Measurements from ENCODE around the gene TNFAIP1.

TNFAIP1 gene

DNA sequence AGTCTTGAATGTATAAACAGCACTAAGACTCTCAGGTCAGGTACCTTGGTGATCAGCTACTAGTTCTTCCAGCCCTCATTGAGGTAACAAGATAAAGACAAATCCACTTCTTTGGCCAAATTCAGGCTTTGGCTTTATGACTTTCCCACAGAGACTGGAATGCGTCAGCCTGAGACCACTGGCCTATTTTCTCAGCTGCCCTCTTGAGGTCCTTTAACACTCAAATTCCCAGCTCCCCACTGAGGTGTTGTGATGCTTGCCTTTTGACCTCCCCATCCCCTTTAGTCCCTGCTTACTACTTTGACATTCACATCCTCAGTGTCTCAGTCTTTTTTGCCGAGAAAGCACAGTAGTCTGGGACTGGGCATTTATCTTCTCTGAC, 10.6 kb downstream of the TNFAIP1 start:
- no peak for DNase-seq

DNA sequence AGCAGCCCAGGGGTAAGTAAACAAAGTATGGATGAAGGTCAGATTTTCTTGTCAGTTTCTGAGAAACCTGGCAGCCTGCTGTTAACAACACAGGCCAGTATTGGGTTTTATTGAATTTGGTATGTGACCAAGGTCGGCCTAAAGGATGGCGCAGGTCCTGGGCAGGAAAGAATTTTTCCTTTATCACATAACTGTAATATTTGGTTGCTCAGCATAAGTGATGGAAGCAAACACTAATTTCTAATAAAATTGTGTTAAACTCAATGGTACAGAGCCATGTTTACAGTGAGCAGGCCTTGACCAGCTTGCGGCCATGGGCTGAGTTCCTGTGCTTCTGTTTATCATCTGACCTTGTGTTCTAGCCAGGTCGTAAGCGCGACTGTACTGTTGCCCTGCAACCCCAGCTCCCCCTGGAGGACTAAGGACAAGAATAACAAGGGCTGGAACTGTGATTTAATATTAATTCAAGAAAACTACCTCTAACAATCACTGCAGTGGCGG, 11.2 kb downstream of the TNFAIP1 start:
- DNase-seq: no peak

DNA sequence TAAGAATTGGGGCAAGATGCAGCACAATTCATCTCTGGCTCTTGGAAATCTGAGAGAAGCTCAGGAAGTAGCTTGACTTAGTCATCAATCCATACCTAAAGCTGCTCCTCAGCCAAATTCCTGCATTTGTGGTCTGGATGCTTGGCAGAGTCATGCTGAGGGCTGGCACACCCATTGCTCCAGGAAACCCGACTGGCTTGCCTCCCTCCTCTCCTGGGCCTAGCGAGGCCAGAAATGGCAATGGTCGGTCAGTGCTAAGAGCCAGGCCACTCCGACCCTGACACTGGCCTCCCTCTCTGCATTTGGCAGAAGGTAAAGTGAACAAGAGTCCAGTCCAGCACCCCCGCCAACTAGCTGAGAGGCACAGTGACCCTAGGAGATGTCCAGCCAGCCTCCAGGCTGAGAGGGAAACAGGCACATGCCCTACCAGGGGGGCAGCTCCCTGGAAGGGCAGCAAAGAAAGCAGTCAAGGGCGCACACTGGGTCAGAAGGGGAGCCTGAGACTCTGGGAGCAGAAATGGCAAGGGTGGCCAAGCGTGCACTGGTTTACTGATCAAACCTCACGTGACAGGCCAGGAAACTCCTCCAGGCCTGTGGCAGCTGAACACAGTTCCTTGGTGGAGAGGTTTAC, 11.8 kb downstream of the TNFAIP1 start:
- no peak for DNase-seq

DNA sequence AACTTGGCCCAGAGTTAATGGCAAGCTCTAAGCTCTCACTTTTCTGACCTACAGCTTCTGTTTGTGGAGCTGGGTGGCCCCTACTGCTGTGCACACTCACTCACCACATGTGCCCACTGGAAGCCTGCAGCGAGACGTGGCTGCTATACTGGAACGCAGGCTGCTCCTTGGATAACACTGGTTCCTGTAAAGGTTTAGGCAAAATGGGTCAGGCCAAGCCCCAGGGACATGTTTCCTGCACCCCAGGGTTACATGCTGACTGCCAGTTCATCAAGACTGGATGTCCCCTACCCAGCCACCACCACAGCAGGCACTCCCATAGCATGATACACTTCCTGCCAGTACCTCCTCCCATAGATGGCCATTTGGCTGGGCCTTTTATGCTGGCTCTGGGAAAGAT, 13.4 kb downstream of the TNFAIP1 start:
- DNase-seq: no peak

GRCh38 chr17:28350271-28350670, 14.7 kb downstream of the TNFAIP1 start:
- no peak for DNase-seq

DNA sequence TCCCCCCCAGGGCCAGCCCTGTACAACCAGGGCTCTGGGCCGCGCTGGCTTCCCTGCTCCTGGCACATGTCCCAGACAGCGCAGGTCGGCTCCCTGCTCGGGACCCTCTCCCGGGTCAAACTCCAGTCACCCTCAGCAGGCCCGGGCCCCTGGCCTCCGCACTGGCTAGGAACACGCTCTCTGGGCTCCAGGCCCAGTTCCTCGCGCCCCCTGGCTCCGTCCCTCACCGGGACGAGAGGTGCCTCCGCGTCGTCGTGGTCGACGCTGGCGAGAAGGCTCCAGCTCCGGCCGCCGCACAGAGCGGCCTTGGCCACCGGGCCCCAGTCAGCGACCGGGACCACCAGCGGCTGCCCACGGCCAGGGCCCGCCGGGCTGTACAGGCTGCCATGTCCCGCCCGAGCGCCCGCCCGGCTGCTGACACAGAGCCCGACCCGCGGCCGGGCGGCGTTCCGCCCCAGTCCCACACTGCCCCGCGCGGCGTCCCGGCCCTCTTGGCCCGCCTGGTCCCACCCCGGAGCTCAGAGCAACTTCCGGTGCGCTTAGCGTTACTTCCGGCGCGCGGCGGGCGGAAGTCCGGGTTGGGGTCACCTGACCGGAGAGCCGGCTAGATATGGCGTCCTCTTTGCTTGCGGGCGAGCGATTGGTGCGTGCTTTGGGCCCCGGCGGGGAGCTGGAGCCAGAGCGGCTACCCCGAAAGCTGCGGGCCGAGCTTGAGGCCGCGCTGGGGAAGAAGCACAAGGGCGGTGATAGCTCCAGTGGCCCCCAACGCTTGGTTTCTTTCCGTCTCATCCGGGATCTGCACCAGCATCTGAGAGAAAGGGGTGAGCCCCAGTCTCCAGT, 21.7 kb downstream of the TNFAIP1 start, which contains the start of gene POLDIP2:
Gene POLDIP2, minus strand, starts transcription at position 467 of the 840 bp plus-strand sequence. Its CDS starts 79 bp downstream, at position 388.
- DNase-seq: peak; percentile 96 to 97

DNA sequence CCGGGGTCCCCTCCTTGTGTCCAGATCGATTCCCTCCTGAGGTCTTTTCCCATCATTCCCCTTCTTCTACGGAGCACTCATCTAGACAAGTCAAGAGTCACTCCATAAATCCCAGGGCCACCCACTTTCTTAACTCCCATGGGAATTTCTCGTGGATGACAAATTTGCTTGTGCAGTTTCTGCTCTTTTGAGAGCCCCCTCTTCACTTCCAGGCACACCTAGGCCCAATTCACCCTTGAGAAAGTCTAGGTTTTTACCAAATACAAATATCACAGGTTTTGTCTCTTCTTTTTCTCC, 22.3 kb downstream of the TNFAIP1 start:
- no peak for DNase-seq

GRCh38 chr17:28363186-28363585, 27.6 kb downstream of the TNFAIP1 start:
- no peak for DNase-seq

DNA sequence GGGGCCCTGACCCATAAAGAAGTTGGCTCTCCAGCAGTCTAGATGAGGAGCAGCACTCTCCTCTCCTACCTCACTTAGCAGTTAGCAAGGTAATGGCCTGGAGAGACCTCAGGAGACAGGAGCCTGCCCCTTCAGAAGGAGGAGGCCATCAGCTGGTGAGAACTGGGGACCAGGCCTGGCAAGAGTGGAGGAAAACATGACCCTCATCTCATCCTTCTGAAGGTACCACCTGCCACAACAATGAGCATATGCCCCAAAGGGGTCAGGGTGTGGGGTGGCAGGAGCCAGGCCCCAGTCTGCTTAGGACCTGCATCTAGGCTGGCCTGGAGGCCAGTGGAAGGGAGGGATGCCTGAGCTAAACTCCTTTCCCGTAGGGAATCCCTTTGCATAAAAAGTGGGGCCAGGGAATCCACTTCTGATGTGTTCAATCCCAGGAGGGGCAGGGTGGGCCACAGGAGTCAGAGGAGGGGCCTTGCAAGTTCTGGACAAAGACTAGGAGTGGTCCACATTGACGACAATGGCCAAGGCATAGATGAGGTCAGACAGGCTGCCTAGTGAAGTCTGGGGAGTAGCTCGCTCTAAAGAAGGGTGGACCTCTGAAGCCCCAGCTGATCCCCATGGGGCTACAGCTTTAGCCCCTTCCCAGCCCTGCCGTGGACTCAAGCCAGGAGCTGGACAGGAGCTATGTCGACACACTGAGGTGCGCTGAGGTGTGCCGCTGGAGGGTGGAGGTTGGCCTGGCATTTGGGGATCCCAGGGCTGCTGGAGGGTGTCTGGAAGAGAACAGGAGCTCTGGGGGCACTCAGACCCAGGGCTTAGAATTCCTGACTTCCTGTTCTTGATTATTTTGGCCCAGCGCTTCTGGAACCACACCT, 28.5 kb downstream of the TNFAIP1 start:
- DNase-seq: no peak

- DNase-seq: no peak
Measured at GRCh38 chr17:28364665-28365363, 29.3 kb downstream of the TNFAIP1 start, which contains the start of gene SEBOX. TSS of gene SEBOX (minus strand) at chr17:28365199. CDS start at chr17:28365151, 48 bp downstream.

- no peak for DNase-seq
Measured at GRCh38 chr17:28365487-28365886, 29.9 kb downstream of the TNFAIP1 start.

DNA sequence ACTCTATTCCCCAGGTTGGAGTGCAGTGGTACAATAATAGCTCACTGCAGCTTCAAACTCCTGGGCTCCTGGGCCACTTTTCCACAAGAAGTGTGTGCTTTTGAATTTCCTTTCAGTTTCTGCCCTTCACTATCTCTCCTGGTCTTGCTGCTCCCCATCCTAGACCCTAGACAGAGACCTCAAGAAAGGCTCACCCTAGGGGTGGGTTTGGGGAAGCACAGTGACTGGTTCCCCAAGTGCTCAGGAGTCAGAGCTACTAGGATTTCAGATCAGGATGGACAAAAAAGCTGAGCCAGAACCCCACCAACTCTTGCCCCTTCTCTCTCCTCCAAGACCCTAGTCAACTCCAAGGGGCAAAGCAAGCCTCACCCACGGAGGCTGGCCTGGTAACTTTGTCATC, 31.0 kb downstream of the TNFAIP1 start:
- no peak for DNase-seq

DNA sequence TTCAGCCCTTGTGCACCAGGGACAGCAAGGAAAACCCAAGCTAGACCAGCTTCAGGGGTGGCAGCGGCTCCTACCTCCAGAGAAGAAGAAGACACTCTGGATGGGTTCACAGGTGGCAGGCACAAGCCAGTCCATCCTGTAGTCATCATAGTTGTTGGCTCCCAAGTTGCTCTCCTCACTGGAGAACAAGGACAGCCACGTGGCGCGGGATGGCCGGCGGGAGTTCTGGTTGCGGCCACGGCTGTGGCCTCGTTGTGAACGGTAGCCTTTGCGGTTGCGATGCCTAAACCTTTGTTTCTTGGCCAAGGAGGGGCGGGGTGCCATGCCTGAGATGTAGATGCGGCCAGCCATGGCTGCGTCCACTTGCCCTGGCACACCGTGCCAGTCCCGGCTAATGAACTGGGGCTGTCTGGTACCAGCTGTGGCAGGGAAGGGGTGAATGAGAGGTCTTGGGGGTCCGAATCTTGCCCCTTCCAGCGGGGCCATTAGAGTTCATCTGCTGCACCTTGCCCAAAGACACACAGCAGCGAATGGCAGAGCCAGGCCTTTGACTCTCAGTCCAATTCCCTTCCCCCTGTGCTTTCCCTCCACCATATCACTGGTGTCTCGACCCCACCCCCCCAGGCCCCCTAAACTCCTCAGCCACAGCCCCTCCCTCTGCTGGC, 32.2 kb downstream of the TNFAIP1 start:
- DNase-seq: no peak

DNA sequence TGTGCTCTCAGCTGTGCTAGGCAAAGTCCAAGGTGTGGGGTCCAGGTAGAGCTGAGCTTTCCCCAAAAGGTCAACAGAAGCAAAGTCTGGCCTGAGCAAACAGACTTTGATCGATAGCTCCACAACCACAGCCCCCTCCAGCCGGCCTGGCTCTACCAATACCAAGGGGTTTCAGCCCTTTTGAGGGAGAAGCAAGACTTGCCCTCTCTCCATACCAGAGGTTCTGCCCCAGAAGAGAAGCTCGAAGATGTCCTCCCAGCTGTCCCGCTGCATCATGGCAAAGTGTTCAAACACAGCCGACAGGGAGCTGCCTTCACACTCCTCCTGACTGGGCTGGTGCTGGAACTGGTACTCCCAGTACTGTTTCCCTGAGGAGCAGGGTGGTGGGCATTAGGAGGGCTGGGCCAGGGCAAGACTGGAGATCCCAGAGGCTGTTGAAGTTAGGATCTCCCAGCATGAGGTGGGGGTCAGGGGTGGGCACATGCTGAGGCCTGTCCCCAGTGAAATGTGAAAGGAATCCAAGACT, 32.8 kb downstream of the TNFAIP1 start:
- DNase-seq: no peak

- no peak for DNase-seq
Measured at GRCh38 chr17:28368915-28369683, 33.5 kb downstream of the TNFAIP1 start.

- no peak for DNase-seq
Measured at GRCh38 chr17:28369684-28370034, 34.1 kb downstream of the TNFAIP1 start.

GRCh38 chr17:28370035-28370743, 34.6 kb downstream of the TNFAIP1 start, which contains the start of gene VTN:
TSS of gene VTN (minus strand) at chr17:28370307. CDS start at chr17:28370203, 104 bp downstream.
- peak; percentile 24 to 51 for DNase-seq

DNA sequence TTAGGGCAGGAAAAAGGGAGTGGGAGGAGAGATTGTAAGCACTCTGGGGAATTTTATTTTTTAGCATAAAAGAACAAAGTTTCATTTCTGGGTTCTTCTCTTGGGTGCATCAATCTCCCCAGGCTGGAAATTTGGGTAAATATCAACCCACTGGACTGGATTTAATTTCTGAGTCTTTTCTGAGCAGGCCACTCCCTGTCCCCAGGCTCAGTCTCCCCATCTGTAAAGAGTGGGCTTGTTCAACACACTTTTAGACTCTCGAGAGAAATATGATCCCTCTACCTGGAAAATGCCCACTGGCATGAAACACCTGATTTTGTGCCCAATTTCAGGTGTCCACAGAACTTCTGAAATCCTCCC, 35.2 kb downstream of the TNFAIP1 start:
- DNase-seq: no peak

- no peak for DNase-seq
Measured at GRCh38 chr17:28371245-28372202, 36.0 kb downstream of the TNFAIP1 start, which contains the start of gene SARM1. TSS of gene SARM1 (plus strand) at chr17:28371694. CDS start at chr17:28372033, 339 bp downstream.

Measured in inflammatory macrophage (primary cell).